BE2C (cell line): ENCODE data around the gene KIF23.
"Not testable (repeated sequence)": the region's sequence is repeated elsewhere in the genome, so short reads cannot be mapped to it uniquely, and the experiment has no call there.

Experiments
- DNase-seq: peaks from one replicate; pipeline ENCODE4 v3.0.0-alpha.2; 2020
- H3K27me3 ChIP-seq: fragments of 250-450 bp; sonication (Bioruptor Pico); 2 replicates; pipeline ENCODE4 v1.5.1; 2020; ENCODE audit warnings: mild to moderate bottlenecking
- H3K36me3 ChIP-seq: fragments of 250-450 bp; sonication (Bioruptor Pico); 2 replicates; pipeline ENCODE4 v1.5.1; 2020; ENCODE audit warnings: mild to moderate bottlenecking
- H3K4me1 ChIP-seq: fragments of 250-450 bp; sonication (Bioruptor Pico); 2 replicates; pipeline ENCODE4 v1.5.1; 2020
- H3K4me3 ChIP-seq: 2 replicates; pipeline ENCODE4 v1.5.1; 2011; ENCODE audit warnings: low read depth, low read length
- H3K9me3 ChIP-seq: fragments of 250-450 bp; sonication (Bioruptor Pico); 2 replicates; pipeline ENCODE4 v1.5.1; 2020
- TF ChIP-seq, protein P1 (sequence below): IDR thresholded peaks from 2 replicates; pipeline ENCODE4 v1.5.1; 2012; ENCODE audit warnings: mild to moderate bottlenecking, low read depth, low read length

The KIF23 gene

DNA sequence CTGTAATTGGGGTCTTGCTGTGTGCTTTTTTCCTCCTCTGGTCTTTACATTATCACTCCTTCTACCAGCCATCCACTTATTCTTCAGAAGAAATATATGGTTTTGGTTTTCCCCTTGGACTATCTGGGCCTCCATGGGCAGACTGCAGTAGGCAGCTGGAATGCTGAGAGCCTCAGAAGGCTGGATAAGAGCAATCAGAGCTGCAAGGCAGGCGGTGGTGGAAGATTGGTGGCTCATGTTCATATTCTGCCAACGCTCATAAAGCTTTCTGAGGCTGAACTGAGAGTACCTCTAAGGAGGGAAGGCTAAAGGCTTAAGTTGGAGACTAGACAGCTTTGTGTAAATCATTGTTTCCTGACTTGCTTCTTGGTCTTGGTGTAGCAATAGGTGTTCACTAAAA is 32.8 kb downstream of the KIF23 start:
- H3K4me1 ChIP-seq = no peaks in the 10 kb centered on the region
- H3K27me3 ChIP-seq = no peaks in the 10 kb centered on the region
- H3K36me3 ChIP-seq = peaks cover 55% of the 10 kb centered on the region
- H3K9me3 ChIP-seq = no peaks in the 10 kb centered on the region
- TF ChIP-seq, protein P1, sequence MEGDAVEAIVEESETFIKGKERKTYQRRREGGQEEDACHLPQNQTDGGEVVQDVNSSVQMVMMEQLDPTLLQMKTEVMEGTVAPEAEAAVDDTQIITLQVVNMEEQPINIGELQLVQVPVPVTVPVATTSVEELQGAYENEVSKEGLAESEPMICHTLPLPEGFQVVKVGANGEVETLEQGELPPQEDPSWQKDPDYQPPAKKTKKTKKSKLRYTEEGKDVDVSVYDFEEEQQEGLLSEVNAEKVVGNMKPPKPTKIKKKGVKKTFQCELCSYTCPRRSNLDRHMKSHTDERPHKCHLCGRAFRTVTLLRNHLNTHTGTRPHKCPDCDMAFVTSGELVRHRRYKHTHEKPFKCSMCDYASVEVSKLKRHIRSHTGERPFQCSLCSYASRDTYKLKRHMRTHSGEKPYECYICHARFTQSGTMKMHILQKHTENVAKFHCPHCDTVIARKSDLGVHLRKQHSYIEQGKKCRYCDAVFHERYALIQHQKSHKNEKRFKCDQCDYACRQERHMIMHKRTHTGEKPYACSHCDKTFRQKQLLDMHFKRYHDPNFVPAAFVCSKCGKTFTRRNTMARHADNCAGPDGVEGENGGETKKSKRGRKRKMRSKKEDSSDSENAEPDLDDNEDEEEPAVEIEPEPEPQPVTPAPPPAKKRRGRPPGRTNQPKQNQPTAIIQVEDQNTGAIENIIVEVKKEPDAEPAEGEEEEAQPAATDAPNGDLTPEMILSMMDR = no peak
- no peak overlapping the region for H3K4me3 ChIP-seq
- no peak for DNase-seq

DNA sequence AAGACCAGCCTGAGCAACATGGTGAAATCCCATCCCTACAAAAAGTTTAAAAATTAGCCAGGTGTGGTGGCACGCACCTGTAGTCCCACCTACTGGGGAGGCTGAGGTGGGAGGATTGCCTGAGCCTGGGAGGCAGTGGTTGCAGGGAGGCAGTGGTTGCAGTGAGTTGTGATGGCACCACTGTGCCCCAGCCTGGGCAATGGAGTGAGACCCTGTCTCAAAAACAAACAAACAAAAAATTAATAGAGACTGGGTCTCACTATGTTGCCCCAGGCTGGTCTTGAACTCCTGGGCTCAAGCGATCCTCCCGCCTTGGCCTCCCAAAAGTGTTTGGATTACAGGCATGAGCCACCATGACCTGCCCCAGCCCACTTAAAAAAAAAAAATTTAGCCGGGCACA is 36.1 kb downstream of the KIF23 start:
- not testable (repeated sequence) for H3K4me3 ChIP-seq, H3K27me3 ChIP-seq, DNase-seq, H3K4me1 ChIP-seq, H3K9me3 ChIP-seq
- H3K36me3 ChIP-seq = peaks cover 54% of the 10 kb centered on the region

DNA sequence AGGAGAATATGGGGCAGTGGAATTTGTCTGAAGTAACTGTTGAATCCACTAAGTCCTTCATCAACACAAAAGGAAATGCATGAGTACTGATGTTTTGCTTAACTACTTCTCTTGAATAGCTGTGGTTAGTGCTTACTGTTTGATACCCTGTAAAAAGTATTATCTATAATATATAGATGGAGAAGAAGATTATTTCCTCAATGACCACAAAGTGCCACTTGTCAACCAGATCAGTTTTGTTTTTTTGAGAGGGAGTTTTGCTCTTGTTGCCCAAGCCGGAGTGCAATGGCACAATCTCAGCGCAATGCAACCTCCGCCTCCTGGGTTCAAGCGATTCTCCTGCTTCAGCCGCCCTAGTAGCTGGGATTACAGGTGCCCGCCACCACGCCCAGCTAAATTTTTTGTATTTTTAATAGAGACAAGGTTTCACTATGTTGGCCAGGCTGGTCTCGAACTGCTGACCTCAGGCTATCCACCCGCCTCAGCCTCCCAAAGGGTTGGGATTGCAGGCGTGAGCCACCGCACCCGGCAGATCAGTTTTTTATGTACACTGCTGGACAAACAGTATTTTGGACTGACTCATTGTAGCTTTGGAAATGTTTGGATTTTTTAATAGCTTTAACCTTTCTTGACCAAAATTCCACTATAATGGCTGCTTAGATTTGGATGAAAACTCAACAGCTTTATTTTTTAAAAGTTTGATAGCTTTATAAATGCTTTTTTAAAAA is 37.0 kb downstream of the KIF23 start:
- Histone ChIP-seq H3K9me3 (no peaks in the 10 kb centered on the region), H3K27me3 (no peaks in the 10 kb centered on the region), H3K4me1 (no peaks in the 10 kb centered on the region), H3K4me3 (peak overlapping the region; percentile 99), H3K36me3 (peaks cover 54% of the 10 kb centered on the region)
- TF ChIP-seq, protein P1 = no peak
- no peak for DNase-seq

DNA sequence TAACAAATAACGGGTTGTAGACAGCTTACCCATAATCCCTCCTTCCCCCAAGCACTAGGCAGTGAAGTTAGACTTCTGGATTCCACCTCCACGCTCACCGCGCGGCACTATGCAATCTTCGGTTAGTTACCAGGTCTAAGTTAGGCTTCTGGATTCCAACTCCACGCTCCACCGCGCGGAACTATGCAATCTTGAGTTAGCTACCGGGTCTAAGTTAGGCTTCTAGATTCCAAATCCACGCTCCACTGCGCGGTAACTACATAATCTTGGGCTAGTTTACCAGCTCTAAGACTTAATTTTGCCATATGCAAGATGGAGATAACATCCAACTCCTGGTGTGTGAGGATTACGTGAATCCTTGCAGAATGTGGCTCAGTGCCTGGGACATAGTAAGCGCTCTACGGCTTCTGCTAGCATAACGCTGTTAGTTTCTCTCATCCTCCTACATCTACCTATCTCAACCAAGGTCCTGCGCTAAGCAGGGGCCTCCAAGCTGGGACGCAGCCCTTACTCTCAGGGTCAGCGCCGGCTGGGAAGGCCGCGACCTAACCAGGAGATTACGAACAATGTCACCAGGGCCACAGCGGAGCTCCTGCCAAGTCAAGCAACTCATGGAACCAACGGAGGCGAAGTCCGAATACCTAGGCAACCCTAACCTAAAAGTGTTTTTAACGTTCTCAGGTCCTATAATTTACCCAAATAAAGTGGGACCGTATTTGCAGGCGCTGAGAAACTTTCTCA is 38.0 kb downstream of the KIF23 start:
- H3K36me3 ChIP-seq = peaks cover 54% of the 10 kb centered on the region
- peak; percentile 47 for DNase-seq
- no peaks in the 10 kb centered on the region for H3K9me3 ChIP-seq
- no peaks in the 10 kb centered on the region for H3K27me3 ChIP-seq
- H3K4me1 ChIP-seq = no peaks in the 10 kb centered on the region
- H3K4me3 ChIP-seq = peak overlapping the region; percentile 99
- TF ChIP-seq, protein P1 = no peak

DNA sequence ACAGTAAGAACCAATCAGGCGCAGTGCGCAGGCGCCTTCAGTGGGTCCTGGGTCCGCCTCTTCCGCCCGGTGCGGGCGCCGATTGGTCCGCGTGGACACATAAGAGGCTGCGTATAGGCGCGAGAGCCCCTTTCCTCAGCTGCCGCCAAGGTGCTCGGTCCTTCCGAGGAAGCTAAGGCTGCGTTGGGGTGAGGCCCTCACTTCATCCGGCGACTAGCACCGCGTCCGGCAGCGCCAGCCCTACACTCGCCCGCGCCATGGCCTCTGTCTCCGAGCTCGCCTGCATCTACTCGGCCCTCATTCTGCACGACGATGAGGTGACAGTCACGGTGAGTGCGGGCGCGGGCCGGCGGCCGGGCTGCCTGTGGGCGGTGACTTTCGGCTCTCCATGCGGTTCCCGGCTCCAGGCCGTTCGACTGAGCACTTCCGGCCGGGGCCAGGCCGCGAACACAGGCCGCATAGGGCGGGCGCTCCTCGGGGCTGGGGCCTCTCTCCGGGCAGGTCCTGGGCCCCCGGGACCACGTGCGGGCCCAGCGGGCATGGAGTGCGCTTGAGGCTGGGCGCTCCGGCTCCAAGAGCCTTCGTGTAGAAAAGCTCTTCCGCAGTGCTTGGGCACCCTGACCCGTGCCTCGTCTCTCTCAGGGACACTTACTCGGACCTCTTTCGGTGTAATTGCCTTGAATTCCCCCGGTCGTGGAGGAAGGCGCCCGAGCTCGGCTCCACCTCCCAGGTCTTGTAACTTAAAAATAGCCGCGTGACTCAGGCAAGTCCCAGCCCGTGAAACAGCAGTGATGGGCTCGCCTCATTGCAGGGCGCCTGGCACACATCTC is 38.8 kb downstream of the KIF23 start, which contains the start of gene RPLP1:
Gene RPLP1, plus strand, starts transcription at position 127 of the 830 bp plus-strand sequence. Its CDS starts 131 bp downstream, at position 258.
- Histone ChIP-seq H3K9me3 (no peaks in the 10 kb centered on the region), H3K4me1 (no peaks in the 10 kb centered on the region), H3K4me3 (peak within 1 kb of the TSS; percentile 99), H3K36me3 (peaks cover 53% of the 10 kb centered on the region), H3K27me3 (no peaks in the 10 kb centered on the region)
- TF ChIP-seq, protein P1 = no peak
- DNase-seq = peak; percentile 96

DNA sequence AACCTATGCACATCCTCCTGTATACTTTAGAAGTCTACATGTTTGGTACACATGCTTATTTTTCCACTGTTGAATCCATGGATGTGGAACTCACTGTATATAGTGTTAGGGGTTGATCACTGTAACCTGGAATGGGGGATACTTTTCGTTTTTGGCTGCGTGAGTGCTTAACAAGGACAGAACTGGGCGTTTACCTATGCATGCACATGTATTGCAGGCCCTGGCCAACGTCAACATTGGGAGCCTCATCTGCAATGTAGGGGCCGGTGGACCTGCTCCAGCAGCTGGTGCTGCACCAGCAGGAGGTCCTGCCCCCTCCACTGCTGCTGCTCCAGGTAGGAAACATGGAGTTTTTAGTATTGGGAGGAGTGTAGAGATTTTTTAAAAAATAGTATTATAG is 40.8 kb downstream of the KIF23 start:
- Histone ChIP-seq H3K9me3 (no peaks in the 10 kb centered on the region), H3K27me3 (no peaks in the 10 kb centered on the region), H3K4me1 (no peaks in the 10 kb centered on the region), H3K4me3 (peak overlapping the region; percentile 99), H3K36me3 (peaks cover 50% of the 10 kb centered on the region)
- no peak for DNase-seq
- TF ChIP-seq, protein P1 = no peak
